Activated T-helper 1 cell treated with anti-CD3 and anti-CD28 coated beads, Interleukin-2, amount 50 U/mL, for 16 hours (primary cell): ENCODE results near the gene ANKRD52.
"Not testable (repeated sequence)": the region's sequence is repeated elsewhere in the genome, so short reads cannot be mapped to it uniquely, and the experiment has no call there.

ENCODE experiments used
- DNase-seq, 2 donors: peaks; one replicate each; pipeline ENCODE4 v3.0.0-alpha.2; 2020; ENCODE audit warnings: low read depth in 1 of 2, low spot score in 1 of 2

ANKRD52 gene

DNA sequence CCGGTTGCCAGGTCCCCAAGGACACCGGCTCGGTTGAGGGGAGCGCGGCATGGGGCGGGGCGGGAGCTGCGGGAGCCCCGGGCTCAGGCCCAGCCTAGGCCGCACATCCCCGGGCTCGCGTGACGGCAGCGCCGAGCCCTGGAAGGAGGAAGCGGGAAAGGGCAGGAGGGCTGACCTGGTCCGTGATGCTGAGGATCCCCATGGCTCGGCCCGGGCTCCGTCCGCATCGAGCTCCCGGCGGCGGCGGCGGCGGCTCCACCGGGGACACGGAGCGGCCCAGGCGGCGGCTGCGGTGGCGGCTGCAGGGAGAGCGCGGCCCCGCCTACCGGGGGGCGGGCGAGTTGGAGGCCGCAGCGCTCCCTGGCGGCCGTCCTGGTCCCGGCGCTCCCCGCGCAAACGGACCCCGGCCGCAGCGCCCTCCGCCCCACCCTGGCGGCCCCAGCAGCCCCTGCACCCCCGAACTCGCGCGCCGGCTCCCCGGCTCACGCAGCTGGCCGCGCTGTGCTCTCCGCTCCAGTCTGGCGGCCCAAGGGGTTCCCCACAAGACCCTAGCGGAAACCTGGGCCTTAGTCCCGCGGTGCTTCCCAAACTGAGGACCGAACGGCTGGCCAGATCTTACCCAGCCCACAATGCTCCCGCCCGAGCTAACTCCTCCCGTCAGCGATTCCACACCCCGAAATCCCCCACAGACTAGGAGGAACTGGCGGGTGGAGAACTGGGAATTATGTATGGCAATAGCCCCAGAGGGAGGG lies at the start of gene ANKRD52:
ANKRD52 (minus strand) TSS at position 317 of the 752 bp plus-strand sequence; CDS start at position 202, 115 bp downstream.
- peak; percentile 45 to 73 for DNase-seq

GRCh38 chr12:56307221-56307965 lies 49.2 kb upstream of the ANKRD52 start:
- no peak for DNase-seq

DNA sequence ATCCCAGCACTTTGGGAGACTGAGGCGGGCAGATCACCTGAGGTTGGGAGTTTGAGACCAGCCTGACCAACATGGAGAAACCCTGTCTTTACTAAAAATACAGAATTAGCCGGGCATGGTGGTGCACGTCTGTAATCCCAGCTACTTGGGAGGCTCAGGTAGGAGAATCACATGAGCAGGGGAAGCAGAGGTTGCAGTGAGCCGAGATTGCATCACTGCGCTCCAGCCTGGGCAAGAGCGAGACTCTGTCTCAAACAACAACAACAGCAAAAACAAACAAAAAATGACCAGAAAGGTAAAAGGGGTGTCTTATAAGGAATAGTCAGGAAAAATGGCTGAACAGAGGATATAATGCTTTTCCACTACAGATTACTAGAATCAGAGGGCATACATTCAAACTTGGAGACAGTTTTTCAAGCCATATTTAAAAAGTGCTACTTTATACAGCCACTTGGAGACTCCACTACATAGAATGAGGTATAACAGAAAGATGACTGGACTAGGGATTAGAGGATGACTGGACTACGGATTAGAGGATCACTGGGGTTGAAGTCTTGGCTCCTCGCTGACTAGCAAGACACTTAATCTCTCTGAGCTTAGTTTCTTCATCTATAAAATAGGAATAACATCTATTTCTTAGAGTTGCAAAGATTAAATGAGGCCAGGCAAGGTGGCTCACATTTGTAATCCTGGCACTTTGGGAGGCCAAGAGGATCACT lies 46.8 kb upstream of the ANKRD52 start:
- DNase-seq = no peak

- no peak for DNase-seq
Observed at GRCh38 chr12:56304276-56304675, 46.1 kb upstream of the ANKRD52 start.

DNA sequence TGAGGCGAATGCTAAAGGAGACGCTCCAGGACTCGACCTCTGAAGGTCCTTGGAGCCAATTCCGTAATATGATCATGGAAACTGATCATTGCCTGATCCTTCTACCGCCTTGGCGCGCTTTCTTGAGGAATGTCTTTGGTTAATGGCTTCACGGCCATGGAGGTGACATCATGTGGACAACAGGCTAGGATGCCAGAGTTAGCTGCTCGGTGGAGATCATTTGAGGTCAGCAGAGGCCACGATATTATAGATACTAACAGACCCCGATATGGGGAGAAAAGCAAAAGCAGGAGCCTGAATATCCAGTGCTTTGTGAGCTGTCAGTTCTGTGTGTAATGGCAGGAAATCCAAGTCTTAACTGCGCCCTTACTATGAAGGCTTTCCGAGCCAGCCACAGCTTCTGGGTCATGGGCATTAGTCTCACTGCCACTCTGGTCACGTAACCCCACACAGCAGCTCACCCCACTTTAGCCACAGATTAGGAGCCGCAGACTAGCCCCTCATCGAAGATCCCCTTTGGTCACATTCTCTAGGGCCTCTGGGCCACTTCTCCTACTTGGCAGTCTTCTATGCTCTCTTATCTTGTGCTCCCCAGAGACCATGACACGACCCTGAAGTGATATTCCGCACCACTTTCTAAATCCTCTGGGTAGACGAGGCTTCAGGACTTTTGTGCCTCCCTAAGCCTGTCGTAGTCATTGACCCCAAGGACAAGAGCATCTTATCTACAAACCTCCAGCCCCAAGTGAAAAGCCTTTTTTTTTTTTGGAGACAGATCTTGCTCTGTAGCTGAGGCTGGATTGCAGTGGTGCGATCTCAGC lies 42.7 kb upstream of the ANKRD52 start:
- no peak for DNase-seq

DNA sequence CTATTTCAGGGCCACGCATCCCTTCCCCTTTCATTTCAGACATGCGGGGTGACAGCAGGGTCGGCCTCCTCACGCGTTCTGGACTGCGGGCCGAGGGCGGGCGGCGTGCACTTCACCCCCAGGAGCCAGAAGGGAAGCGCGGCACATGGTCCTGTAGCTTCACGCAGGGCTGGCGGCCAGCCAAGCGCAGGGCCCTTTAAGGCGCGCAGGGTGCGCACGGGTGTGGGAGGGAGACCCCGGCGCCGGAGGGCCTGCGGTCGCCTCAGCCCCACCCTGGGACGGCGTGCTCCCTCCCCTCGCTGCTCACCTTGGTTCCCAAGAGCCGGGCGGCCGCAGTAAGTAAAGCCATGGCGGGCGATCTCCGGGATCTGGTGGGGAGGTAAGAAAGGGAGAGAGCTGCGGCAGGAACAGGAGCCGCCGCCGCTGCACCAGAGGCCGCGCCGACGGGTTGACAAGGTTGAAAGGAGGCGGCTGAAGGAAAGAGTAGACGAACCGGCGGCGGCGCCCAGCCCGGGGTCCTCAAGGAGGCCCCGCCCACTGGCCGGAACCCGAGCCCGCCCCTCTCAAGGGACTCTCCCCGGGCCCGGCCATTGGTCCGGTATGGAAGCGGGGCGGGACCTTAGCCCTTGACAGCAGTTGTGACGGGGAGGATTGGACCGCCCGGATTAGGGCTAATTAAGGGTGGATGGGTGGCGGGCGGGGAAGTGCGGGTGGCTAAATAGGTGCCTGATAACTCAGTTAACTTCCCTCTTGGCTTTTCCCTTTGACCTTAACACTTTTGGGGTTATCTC lies 41.9 kb upstream of the ANKRD52 start, which contains the start of gene CS:
CS (minus strand) TSS at position 478 of the 791 bp plus-strand sequence; CDS start at position 349, 129 bp downstream.
- DNase-seq = peak; percentile 95 to 99

- DNase-seq = peak in 1 of 2 donors; percentile 4
Observed at GRCh38 chr12:56299308-56299852, 41.2 kb upstream of the ANKRD52 start.

DNA sequence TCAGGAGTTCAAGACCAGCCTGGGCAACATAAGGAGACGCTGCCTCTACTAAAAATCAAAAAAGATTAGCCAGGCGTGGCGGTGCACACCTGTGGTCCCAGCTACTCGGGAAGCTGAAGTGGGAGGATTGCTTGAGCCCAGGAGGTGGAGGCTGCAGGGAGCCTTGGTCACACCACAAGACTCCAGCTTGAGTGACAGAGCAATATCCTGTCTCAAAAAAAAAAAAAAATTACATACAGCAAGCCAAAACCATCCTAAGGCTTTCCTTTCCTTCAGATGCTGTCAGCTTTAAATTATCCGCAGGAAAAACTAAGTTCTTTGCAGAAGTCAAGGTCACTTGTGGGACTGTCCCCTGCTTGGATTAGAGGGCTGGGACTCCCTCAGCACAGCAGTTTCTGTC lies 40.6 kb upstream of the ANKRD52 start:
- DNase-seq = no peak

GRCh38 chr12:56297400-56297799 lies 39.2 kb upstream of the ANKRD52 start:
- no peak for DNase-seq

- no peak for DNase-seq
Observed at GRCh38 chr12:56296295-56296694, 38.1 kb upstream of the ANKRD52 start.

DNA sequence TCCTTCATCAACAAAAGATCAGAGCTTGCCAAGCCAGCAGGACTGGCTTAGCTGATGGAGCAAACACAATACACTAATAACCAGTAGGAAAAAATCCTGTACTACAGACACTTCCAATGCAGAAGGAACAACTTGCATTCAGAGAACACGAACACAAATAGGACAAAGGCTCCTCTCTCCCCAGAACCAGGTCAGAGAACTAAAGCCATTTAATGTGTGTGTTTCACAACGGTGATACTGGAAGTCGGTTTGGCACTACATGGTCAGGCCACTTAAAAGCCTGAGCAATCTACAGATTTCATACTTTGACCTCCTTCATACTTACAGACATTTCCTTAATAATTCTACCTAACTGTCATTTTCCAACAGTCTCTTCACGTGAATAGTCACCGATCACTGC lies 35.6 kb upstream of the ANKRD52 start:
- DNase-seq = no peak

- no peak for DNase-seq
Observed at GRCh38 chr12:56288705-56289387, 30.7 kb upstream of the ANKRD52 start.

GRCh38 chr12:56286044-56286830 lies 28.1 kb upstream of the ANKRD52 start:
- no peak for DNase-seq

- DNase-seq = not testable (repeated sequence)
Observed at GRCh38 chr12:56284263-56284662, 26.1 kb upstream of the ANKRD52 start.

DNA sequence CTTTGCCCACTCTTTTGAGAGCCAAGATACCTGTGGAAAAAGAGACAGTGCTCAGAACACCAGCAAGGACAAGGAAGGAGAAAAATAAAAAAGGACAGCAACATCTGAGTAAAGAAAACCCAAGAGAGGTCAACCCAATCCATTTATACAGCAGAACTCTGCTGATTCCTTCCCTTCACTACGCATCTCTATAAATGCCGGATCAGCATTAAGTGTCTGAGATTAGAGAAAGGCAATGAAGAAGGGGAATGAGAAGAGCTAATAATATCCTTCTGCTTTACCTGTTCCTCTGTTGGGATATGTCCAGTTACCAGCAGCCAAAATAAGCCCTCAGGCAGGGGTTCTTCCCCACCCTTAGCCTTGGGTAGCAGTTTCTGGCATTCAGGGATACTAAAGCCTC lies 24.4 kb upstream of the ANKRD52 start:
- DNase-seq = no peak

DNA sequence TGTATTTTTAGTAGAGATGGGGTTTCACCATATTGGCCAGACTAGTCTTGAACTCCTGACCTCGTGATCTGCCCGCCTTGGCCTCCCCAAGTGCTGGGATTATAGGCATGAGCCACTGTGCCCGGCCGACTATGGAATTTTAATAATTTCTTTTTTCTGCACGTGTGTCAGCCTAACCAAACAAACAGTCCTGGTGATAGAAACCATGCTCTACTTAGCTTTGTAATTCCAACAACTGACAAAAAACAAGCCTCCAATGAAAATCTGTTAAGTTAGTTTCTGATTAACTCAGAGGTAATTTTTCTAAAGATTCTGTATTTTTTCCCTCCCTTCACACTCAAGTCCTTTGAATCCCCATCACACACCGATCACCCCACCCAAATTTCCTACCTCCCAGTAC lies 23.8 kb upstream of the ANKRD52 start:
- DNase-seq = no peak

DNA sequence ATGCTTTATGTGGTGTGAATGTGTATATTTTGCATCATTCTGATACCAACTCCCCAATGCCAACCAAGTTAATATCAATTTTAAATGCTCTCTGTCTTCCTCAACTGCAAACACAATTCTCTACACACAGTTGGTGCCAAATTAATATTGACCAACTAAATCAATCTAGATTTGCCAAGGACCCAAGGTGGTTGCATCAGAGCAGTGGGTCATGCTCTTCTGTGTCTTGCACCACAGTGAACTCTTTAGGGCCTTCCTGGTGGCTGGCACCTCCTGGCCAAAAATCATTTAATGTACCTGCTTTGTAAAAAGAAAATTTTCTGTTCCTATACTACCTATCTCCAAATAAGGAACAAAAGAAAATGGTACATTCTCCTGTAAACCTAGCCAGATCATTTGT lies 22.7 kb upstream of the ANKRD52 start:
- no peak for DNase-seq

DNA sequence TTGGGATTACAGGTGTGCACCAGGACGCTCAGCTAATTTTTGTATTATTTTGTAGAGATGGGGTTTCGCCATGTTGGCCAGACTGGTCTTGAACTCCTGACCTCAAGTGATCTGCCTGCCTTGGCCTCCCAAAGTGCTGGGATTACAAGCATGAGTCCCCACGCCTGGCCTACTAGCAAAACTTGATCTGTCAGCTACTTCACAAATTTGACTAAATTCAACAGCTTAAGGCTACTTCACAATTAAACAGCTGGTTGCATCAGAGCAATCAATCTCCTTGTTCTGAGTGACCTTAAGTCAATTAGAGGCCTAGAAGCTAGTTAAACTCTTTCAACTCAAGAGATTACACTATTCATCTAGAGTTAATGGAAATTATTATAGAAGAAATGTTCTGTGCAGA lies 20.7 kb upstream of the ANKRD52 start:
- DNase-seq = no peak
